Gastrocnemius medialis (tissue), 4 donors: Measurements from ENCODE around the gene TBC1D8. TPM values are rescaled to one million over a fixed set of nuclear protein-coding genes. Genes with fewer than 3 reads are reported as not detected.

Source experiments
- ATAC-seq, 2 donors: fragments of 150-250 bp; one replicate each; pipeline ENCODE4 v1.9.1; 2016
- DNase-seq, 2 donors: peaks; one replicate each; pipeline ENCODE4 v3.0.0-alpha.2; 2019
- H3K27ac ChIP-seq, 4 donors: fragments of 200-600 bp; sonication (generic); 1 replicate in 1 of 4; 2 replicates in 3 of 4; pipeline ENCODE4 v1.5.1; 2016 to 2018; ENCODE audit warnings: mild to moderate bottlenecking in 2 of 4, moderate library complexity in 1 of 4
- H3K27me3 ChIP-seq, 3 donors: fragments of 200-600 bp; sonication (generic) in 2 of 3; 1 replicate in 1 of 3; 2 replicates in 2 of 3; pipeline versions ENCODE4 v1.5.1 to v1.6.0; 2016 to 2019; ENCODE audit warnings: mild to moderate bottlenecking in 1 of 3, moderate library complexity in 1 of 3
- H3K36me3 ChIP-seq, 2 donors: fragments of 200-600 bp; sonication (generic) in 1 of 2; one replicate each; pipeline ENCODE4 v1.5.1; 2017 to 2018
- H3K4me1 ChIP-seq, 2 donors: fragments of 200-600 bp; sonication (generic) in 1 of 2; one replicate each; pipeline ENCODE4 v1.5.1; 2016 to 2017; ENCODE audit warnings: mild to moderate bottlenecking in 2 of 2
- H3K4me3 ChIP-seq, 4 donors: fragments of 200-600 bp; sonication (generic) in 3 of 4; 1 replicate in 1 of 4; 2 replicates in 3 of 4; pipeline ENCODE4 v1.5.1; 2016 to 2019; ENCODE audit warnings: mild to moderate bottlenecking in 2 of 4
- H3K9me3 ChIP-seq, 3 donors: fragments of 200-600 bp; sonication (generic) in 2 of 3; 1 replicate in 1 of 3; 2 replicates in 2 of 3; pipeline ENCODE4 v1.5.1; 2016 to 2019
- POLR2A ChIP-seq, 2 donors: fragments of 450-650 bp; IDR thresholded peaks; one replicate each; pipeline ENCODE4 v1.6.1; 2017; ENCODE audit warnings: antibody characterized with exemption in 2 of 2, mild to moderate bottlenecking in 2 of 2, moderate library complexity in 2 of 2
- in situ Hi-C, 4 donors: fragments of 200-750 bp; cut with MboI; loops; one replicate each; pipeline versions ENCODE4 v1.15.0 to v1.8.0; 2017; ENCODE audit warnings: low sequenced_read_pairs in 4 of 4
- intact Hi-C: fragments of 100-400 bp; cut with DNase I; formaldehyde crosslinking; loops from one replicate; pipeline ENCODE4 v1.15.1; 2023; ENCODE audit warnings: low total_unique reads
- total RNA-seq, 4 donors: library from RNA; depleted of rRNA; stranded (reverse); fragments of >200 nt; gene quantifications; one replicate each; pipeline versions ENCODE4 v1.1.0 to v1.2.3, GENCODE V29; 2016
- TF ChIP-seq, protein P1 (sequence below), 5 experiments: fragments of 450-650 bp in 3 of 5; fragments of 200-600 bp in 2 of 5; sonication (generic) in 2 of 5; IDR thresholded peaks in 4 of 5; conservative IDR thresholded peaks in 1 of 5; 1 replicate in 4 of 5; 2 replicates in 1 of 5; pipeline ENCODE4 v1.5.1; 2016 to 2019; ENCODE audit warnings: antibody characterized with exemption in 5 of 5, mild to moderate bottlenecking in 3 of 5, moderate library complexity in 3 of 5

Gene TBC1D8
- total RNA-seq, 4 donors from 2014 or later = 103 to 298 (median 201) TPM

DNA sequence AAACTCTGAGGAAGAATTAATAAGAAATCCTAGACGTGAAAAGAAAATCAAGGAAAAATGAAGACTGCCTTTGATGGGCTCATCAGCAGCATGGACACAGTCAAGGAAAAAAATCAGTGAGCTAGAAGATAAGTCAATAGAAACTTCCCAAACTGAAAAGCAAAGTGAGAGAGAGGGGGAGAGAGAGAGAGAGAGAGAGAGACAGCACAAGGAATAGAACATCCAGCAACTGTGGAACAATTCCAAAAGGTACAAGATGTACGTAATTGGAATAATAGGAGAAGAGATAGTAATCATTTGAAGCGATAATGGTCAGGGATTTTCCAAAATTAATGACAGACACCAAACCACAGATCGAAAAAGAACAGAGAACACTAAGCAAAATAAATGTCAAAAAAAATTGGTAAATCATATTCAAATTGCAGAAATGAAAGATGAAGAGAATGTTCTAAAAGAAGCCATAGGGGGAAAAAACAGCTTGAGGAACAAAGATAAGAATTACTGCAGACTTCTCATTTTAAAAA is 54.5 kb downstream of the TBC1D8 start:
- intact Hi-C loops (no loop called here), in situ Hi-C loops (no loop called here)
- no peak for DNase-seq
- Histone ChIP-seq H3K9me3 (no peaks in the 10 kb centered on the region), H3K27me3 (no peaks in the 10 kb centered on the region), H3K4me1 (peaks cover 36 to 37% of the 10 kb centered on the region in 2 donors), H3K36me3 (no peaks in the 10 kb centered on the region), H3K4me3 (no peak overlapping the region), H3K27ac (peak overlapping the region; percentile 36 to 72 (median 49))
- TF ChIP-seq, protein P1, sequence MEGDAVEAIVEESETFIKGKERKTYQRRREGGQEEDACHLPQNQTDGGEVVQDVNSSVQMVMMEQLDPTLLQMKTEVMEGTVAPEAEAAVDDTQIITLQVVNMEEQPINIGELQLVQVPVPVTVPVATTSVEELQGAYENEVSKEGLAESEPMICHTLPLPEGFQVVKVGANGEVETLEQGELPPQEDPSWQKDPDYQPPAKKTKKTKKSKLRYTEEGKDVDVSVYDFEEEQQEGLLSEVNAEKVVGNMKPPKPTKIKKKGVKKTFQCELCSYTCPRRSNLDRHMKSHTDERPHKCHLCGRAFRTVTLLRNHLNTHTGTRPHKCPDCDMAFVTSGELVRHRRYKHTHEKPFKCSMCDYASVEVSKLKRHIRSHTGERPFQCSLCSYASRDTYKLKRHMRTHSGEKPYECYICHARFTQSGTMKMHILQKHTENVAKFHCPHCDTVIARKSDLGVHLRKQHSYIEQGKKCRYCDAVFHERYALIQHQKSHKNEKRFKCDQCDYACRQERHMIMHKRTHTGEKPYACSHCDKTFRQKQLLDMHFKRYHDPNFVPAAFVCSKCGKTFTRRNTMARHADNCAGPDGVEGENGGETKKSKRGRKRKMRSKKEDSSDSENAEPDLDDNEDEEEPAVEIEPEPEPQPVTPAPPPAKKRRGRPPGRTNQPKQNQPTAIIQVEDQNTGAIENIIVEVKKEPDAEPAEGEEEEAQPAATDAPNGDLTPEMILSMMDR (IDR thresholded peaks at IDR 0.05 in 4 of 5, conservative IDR thresholded peaks at IDR 0.05 in 1 of 5) = no peak
- no peak for TF ChIP-seq POLR2A (IDR thresholded peaks at IDR 0.05)
- peak; percentile 40 to 52 for ATAC-seq

DNA sequence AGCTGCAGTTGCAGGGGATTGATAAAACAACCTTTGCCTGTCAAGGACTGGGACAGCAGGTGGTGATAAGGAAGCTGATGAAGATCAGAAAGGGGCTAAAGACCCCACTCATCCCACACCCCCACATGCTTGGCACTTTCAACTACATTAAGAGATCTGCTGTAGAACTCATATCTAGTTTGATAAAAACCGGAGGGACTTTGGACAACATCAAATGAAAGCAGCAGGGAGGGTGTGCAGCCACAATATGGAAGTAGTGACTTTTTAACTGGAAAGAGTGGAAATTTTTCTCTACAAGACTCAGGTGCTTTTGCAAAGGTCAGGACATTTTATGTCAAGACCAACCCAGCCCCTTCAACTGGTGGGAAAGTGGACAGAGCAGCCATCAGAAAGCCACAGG is 56.8 kb downstream of the TBC1D8 start:
- Histone ChIP-seq H3K27ac (peak overlapping the region; percentile 44 to 66 (median 54)), H3K4me1 (peaks cover 33 to 45% of the 10 kb centered on the region in 2 donors), H3K4me3 (no peak overlapping the region), H3K36me3 (peaks cover 0 to 8% of the 10 kb centered on the region in 2 donors), H3K27me3 (no peaks in the 10 kb centered on the region), H3K9me3 (no peaks in the 10 kb centered on the region)
- ATAC-seq (no peak), DNase-seq (no peak)
- in situ Hi-C loops = no loop called here
- no peak for TF ChIP-seq POLR2A (IDR thresholded peaks at IDR 0.05)
- TF ChIP-seq, protein P1 (IDR thresholded peaks at IDR 0.05 in 4 of 5, conservative IDR thresholded peaks at IDR 0.05 in 1 of 5) = no peak
- intact Hi-C loops = no loop called here

DNA sequence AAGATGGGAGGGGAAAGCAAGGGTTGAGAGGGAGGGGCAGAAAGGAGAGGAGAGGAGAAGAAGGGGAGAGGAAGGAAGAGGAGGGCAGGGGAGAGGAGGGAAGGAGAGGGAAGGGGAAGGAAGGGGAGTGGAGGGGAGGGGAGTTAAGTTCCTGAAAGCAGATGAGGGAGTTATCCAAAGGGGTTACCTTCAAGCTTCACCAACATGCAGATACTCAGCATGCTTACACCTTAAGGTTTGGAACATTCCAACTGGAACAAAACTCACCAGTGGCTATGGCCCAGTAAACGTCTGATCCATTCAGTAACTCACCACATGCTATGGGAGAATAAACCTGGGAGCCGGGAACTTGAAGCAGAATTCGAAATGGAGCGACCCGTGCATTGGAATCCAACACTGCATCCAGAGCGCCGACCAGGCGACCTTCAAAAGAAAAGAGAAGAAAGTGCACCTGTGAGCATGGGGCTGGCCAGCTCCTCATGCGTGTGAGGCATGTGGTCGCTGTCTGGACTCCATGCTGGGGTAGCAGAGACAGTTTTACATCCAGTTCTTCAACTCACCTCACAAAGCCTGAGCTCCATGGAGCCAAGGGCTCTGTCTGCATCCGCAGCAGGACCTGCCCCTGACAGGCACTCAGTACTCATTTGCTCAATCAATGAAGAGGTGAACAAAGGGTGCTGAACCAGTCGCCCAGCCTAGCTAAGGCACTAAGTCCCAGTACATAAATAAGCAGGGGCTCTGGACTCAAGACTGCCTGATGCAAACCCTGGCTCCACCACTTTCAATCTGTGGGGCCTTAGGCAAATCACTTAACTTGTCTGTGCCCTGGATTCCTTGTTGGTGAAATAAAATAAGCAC is 61.0 kb downstream of the TBC1D8 start:
- TF ChIP-seq POLR2A (IDR thresholded peaks at IDR 0.05) = no peak
- TF ChIP-seq, protein P1 (IDR thresholded peaks at IDR 0.05 in 4 of 5, conservative IDR thresholded peaks at IDR 0.05 in 1 of 5) = no peak
- intact Hi-C loops (loop anchor here (1.0 kb wide), 1 partner anchor 18 kb away; no protein-coding TSS in a partner anchor), in situ Hi-C loops (no loop called here)
- peak overlapping the region; percentile 48 to 66 (median 54) for H3K27ac ChIP-seq
- DNase-seq (no peak), ATAC-seq (no peak)
- H3K4me1 ChIP-seq = peaks cover 18 to 28% of the 10 kb centered on the region in 2 donors
- peaks cover 0 to 17% of the 10 kb centered on the region in 2 donors for H3K36me3 ChIP-seq
- H3K27me3 ChIP-seq = no peaks in the 10 kb centered on the region
- H3K9me3 ChIP-seq = no peaks in the 10 kb centered on the region
- H3K4me3 ChIP-seq = no peak overlapping the region

DNA sequence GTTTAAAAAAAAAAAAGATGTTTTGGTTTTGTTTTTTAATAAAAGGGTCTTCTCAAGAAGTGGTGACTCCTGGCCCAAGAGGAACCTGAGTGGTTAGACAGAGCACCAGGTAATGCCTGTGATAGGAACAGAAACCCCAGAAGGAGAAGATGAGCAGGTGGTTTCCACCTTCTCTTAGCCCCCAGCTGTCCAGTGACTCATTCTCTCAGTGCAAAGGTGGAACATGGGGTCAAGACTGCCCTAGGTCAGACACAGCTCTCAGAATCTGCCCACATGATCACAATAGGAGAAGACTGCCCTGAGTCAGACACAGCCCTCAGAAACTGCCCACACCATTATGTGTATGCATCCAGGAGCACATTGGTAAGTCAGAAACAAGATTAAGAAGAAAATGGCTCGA is 61.8 kb downstream of the TBC1D8 start:
- no peak for TF ChIP-seq POLR2A (IDR thresholded peaks at IDR 0.05)
- TF ChIP-seq, protein P1 (IDR thresholded peaks at IDR 0.05 in 4 of 5, conservative IDR thresholded peaks at IDR 0.05 in 1 of 5) = no peak
- intact Hi-C loops = no loop called here
- Histone ChIP-seq H3K4me3 (no peak overlapping the region), H3K27ac (peak overlapping the region; percentile 48 to 66 (median 54)), H3K27me3 (no peaks in the 10 kb centered on the region), H3K4me1 (peaks cover 13 to 24% of the 10 kb centered on the region in 2 donors), H3K9me3 (no peaks in the 10 kb centered on the region), H3K36me3 (peaks cover 0 to 17% of the 10 kb centered on the region in 2 donors)
- DNase-seq (no peak), ATAC-seq (peak in 1 of 2 donors; percentile 12)
- in situ Hi-C loops = no loop called here
